Mononuclear cell (primary cell): ENCODE measurements around the gene ENG. TPM values are rescaled to one million over a fixed set of nuclear protein-coding genes. Genes with fewer than 3 reads are reported as not detected.

ENCODE experiments used
- H3K27me3 ChIP-seq: 2 replicates; pipeline ENCODE4 v1.6.0; 2011; ENCODE audit warnings: low read length, control low read depth; ENCODE audit not compliant: insufficient read depth
- H3K4me1 ChIP-seq: 2 replicates; pipeline ENCODE4 v1.5.1; 2011; ENCODE audit warnings: mild to moderate bottlenecking, low read length, control low read depth; ENCODE audit not compliant: insufficient read depth
- H3K4me3 ChIP-seq: 2 replicates; pipeline ENCODE4 v1.5.1; 2011; ENCODE audit warnings: mild to moderate bottlenecking, low read length, moderate library complexity
- H3K9me3 ChIP-seq: 2 replicates; pipeline ENCODE4 v1.5.1; 2011; ENCODE audit warnings: low read depth, mild to moderate bottlenecking, control low read depth, low read length
- total RNA-seq: library from RNA; depleted of rRNA; stranded (reverse); fragments of >200 nt; gene quantifications from one replicate; pipeline ENCODE4 v1.2.3, GENCODE V29; 2012

Gene ENG
- 3.8 TPM for total RNA-seq

DNA sequence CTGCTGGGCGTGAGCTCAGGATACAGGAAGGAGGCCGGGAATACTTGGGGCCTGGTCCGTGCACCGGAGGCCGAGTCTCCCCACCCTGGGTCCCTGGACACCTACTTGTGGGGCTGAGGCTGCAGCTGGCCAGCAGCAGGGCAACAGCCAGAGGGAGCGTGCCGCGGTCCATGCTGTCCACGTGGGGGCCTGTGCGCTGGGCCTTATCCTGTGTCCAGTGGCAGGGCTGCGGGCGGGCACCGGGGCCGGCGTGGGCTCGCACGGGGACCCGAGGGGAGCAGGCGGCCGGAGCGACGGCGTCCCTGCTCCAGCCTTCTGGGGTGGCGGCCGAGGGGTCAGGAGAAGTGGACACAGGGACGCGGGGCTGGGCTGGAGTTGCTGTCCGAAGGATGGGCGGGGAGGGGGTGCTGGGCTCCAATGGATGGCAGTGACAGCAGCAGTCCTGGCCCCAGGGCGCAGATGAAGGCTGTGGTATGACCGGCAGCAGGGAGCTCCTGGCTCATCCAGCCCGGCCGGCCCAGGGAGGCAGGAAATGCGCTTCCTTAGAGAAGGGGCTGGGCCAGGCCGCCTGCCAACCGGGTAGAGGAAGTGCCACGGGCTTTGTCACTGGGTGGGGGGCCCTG is at the start of gene ENG:
Gene ENG, minus strand, starts transcription at position 475 of the 623 bp plus-strand sequence. Its CDS starts 303 bp downstream, at position 172.
- Histone ChIP-seq H3K9me3 (no peaks in the 10 kb centered on the region), H3K4me3 (peak within 1 kb of the TSS; percentile 49), H3K4me1 (peaks cover 43% of the 10 kb centered on the region), H3K27me3 (no peaks in the 10 kb centered on the region)

DNA sequence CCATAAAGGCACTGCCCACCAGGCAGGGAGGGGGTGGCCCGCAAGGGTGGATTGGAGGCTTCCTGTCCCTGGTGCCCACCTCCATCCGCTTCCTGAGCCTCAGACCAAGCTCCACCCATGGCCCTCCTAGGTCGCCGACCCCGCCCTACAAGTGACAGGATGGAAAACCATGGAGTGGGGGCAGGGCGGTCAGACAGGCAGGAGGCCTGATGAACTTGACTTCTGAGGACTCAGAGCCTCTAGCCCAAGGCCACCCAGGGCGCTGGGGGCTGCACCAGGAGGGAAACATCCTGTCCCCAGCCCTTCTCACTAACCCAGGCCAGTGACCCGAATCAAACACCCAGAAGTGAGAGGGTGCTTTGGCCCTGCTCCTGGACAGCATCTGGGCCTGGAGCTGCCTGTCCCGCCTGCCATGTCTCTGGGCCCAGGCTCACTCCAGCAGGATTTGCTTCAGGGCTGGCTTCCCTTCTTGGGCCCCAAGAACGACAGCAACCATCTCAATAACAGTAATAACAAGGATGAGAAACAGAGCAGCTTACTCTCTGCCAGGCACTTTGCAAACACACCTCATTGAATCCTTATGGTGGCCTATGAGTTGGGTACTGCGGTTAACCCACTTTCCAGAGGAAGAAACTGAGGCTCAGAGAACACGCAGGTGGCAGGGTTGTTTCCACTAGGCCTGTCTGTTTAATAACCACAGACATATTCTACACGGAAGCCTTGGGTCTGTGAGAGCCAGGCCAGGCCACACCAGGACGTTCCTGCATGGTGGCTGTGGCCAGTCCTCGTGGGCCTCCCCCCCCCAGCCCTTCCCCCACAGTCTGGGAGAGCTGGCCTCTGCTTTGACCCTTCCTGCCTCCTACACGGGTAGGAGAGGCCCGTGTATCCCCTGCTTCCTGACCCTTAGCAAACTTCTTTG is 49.4 kb upstream of the ENG start:
- H3K4me3 ChIP-seq: peak overlapping the region; percentile 43
- no peaks in the 10 kb centered on the region for H3K9me3 ChIP-seq
- H3K27me3 ChIP-seq: no peaks in the 10 kb centered on the region
- H3K4me1 ChIP-seq: peaks cover 63% of the 10 kb centered on the region

GRCh38 chr9:127899128-127899943 is 44.9 kb upstream of the ENG start, which contains the start of gene ST6GALNAC6:
Gene ST6GALNAC6, minus strand, starts transcription at chr9:127899603. Its CDS starts 1,622 bp downstream, at chr9:127897981.
- H3K27me3 ChIP-seq: no peaks in the 10 kb centered on the region
- peaks cover 48% of the 10 kb centered on the region for H3K4me1 ChIP-seq
- peak within 1 kb of the TSS; percentile 52 for H3K4me3 ChIP-seq
- no peaks in the 10 kb centered on the region for H3K9me3 ChIP-seq

DNA sequence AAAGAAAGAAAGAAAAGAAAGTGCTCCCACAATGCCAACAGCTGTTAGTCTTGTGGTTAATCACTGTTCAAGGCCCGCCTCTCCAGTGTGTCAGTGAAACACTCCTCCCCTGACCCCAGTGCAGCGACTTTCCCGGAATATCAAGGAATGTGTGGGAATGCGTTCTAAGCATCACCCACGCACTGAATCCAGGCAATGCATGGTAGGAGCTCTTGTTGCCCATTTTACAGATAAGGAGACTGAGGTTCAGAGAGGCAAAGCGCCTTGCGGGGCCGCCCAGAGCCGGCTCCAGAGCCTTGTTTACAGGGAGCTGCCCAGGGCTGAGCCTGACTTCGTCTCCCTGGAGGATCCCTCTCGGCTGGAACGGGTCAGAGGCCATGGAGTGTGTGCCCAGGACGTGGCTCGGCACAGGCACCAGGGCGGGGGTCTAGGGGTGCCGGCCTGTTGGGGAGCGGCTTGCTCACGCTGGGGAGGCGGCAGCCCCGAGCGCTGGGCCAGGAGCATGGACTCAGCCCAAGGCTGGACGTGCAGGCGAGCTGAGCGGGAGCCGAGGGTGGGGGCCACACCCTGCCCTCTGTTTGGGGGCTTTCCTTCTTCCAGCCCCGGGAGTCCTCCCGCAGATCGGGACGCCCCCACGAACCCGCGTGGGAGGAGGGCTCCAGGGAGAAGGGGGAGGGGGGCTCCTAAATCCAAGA is 44.1 kb upstream of the ENG start:
- H3K4me1 ChIP-seq: peaks cover 40% of the 10 kb centered on the region
- no peaks in the 10 kb centered on the region for H3K9me3 ChIP-seq
- H3K4me3 ChIP-seq: peak overlapping the region; percentile 52
- H3K27me3 ChIP-seq: no peaks in the 10 kb centered on the region

DNA sequence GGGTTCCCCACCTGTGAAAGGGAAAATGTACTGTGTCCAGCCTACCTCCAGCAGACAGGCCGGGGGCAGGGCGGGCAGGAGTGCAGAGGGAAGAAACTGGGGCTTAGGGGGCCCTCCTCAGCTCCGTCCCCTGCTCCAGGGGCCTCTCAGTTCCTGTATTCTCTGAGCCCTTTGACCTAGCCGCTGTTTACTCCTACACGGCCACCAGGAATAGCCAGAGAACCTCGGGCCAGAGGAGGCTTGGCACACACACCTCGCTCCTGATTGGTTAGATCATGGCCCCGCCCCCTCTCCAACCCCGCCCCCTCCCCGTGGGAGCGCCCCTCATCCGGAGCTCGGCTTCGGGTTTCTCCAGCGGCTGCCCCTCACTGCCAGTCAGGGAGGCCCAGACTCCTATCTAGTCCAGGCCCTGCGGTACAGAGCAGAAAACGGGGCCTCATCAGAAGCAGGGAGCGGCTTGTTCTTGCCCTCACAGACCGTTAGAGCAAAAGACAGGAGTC is 42.8 kb upstream of the ENG start:
- Histone ChIP-seq H3K27me3 (no peaks in the 10 kb centered on the region), H3K9me3 (peaks cover 4% of the 10 kb centered on the region), H3K4me1 (peaks cover 28% of the 10 kb centered on the region), H3K4me3 (no peak overlapping the region)

DNA sequence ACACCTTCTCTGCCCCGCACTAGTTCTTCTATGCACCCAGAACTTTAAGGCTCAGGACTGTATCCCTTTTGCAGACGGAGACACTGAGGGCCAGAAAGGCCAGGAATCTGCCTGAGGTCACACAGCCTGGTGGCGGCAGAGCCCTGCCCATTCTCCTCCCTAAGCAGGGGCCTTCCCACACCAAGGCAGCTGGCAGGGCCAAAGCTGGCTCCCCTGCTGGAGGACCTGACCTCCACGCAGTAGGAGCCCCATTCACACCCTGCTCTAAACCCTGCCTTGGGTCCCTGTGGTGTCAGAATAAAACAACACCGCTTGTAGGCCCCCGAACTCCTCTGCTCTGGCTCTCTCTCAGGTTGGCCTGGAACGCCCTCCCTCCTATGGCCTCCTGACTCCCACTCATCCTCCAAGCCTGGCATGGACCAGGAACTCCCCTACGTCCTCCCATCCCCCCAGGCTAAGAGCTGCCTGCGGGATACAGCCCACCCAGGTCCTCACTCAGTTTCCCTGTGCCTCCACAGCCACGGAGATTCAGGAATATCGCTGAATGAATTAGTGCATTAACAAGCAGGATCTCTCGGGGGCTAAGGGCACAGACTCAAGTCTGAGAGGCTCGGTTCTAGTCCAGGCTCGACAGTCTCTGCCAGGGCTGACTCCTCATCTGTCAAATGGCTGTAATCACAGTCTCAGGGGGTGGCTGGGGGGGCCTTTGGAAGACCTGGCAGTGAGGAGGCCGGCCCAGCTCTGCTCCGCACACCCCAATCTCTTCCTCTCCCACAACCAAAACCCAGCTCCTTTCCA is 42.1 kb upstream of the ENG start:
- Histone ChIP-seq H3K27me3 (no peaks in the 10 kb centered on the region), H3K4me1 (peaks cover 25% of the 10 kb centered on the region), H3K4me3 (no peak overlapping the region), H3K9me3 (peaks cover 4% of the 10 kb centered on the region)

GRCh38 chr9:127895811-127896210 is 41.4 kb upstream of the ENG start:
- H3K27me3 ChIP-seq: no peaks in the 10 kb centered on the region
- H3K4me3 ChIP-seq: no peak overlapping the region
- peaks cover 4% of the 10 kb centered on the region for H3K9me3 ChIP-seq
- H3K4me1 ChIP-seq: peaks cover 25% of the 10 kb centered on the region

DNA sequence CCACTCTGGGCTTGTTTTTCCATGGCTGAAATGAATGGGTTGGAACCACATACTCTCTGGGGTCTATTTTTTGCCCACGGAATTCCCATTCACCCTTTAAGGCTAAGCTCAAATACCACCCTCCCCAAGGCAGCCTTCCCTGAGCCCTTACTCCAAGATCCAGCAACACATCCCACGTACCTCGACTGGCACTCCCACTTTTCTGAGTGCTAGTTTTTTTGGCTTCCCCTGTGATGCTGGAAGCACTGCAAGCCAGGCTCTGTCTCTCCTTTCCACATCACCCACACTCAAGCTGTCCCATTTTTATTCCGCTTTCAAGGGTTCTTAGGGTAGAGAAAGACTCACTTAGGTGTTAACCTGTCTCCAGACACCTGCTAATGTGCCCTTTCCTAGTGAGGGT is 38.9 kb upstream of the ENG start:
- Histone ChIP-seq H3K4me3 (no peak overlapping the region), H3K4me1 (peaks cover 11% of the 10 kb centered on the region), H3K9me3 (peaks cover 4% of the 10 kb centered on the region), H3K27me3 (no peaks in the 10 kb centered on the region)

GRCh38 chr9:127892831-127893230 is 38.4 kb upstream of the ENG start:
- Histone ChIP-seq H3K27me3 (no peaks in the 10 kb centered on the region), H3K4me1 (peaks cover 5% of the 10 kb centered on the region)

GRCh38 chr9:127890053-127890452 is 35.6 kb upstream of the ENG start:
- H3K4me3 ChIP-seq: no peak overlapping the region
- H3K27me3 ChIP-seq: no peaks in the 10 kb centered on the region
- peaks cover 4% of the 10 kb centered on the region for H3K9me3 ChIP-seq
- H3K4me1 ChIP-seq: no peaks in the 10 kb centered on the region

More at GRCh38 chr9:127892831-127893230, 38.4 kb upstream of the ENG start:
- peaks cover 4% of the 10 kb centered on the region for H3K9me3 ChIP-seq
- no peak overlapping the region for H3K4me3 ChIP-seq

DNA sequence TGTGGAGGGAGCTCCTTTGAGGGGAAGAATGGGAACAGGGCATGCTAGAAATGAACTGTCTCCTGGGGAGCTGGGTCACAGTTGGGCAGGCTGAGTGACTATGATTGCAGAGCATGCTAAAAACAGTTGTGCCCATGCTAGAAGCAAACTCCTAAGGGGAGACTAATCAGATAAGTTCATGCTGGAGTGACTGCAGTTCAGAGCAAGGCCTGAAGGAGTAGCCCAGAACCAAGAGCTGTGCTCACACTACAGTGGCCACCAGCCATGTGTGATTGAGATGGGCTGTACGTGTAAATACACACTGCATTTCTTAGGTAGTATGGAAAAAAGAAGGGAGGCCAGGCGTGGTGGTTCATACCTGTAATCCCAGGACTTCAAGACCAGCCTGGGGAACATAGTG is 33.3 kb upstream of the ENG start:
- no peaks in the 10 kb centered on the region for H3K4me1 ChIP-seq

DNA sequence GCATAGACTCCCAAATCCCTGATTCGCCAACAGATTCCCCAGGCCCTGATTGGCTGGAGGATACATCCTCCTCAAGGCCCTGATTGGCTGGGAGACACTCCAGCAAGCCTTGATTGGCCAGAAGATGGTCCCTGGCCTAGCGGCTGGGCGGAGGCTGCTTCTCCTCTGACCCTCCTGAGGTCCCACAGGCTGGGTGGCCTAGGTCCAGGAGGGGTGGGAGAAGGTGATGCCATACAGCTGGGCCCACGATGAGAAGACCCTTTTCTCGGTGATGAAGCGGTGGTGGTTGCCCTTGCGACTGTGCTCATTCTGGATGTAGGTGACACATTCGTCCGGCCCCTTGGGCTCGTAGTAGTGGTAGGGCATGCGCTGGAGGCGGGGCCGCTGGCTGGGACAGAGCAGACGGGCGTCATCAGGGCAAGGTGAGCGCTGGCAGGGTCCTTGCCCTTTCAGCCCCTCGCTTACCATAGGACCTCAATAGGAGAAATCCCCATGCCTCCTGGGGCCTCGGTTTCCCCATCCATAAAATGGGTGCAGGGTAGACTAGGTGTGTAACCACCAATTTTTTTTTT is 32.0 kb upstream of the ENG start:
- H3K27me3 ChIP-seq: no peaks in the 10 kb centered on the region
- no peaks in the 10 kb centered on the region for H3K4me1 ChIP-seq
- H3K9me3 ChIP-seq: no peaks in the 10 kb centered on the region
- H3K4me3 ChIP-seq: no peak overlapping the region

More for the DNA sequence above, 33.3 kb upstream of the ENG start:
- H3K4me3 ChIP-seq: no peak overlapping the region
- no peaks in the 10 kb centered on the region for H3K27me3 ChIP-seq
- H3K9me3 ChIP-seq: no peaks in the 10 kb centered on the region

DNA sequence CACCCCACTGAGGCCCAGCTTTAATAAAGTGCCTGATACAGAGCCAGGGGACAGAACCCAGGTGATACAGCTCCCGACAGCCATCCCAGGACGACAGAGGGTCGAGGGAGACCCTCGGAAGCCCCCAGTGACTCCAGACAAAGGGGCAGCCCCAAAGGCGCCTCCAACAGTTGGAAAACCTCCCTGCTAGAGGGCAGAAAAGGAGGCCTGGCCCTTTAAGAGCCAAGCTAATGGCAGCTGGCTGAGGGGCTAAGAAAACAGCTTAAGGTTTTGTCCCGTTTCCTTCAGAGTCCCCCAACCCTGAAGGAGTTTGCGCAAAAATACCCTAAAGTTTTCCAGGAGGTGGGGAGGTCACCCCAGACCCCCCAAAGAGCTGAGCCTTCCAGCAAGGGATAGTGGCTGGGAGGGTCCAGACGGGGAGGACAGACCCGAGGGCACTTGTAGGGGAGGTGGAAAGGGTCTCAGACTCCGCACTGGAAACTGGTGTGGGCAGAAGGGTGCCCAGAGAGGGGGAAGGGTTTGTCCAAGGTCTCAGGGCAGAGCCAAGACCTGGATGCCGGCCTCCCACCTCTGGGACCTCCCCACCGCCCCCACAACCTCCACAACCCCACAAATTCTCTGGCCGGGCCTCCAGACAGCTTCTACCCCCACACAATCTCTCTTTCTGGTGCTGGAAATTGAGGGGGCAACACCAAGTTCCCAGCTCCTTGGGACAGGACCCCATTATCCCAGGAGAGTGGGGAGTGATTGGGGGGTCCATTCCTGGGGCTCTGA is 31.2 kb upstream of the ENG start:
- Histone ChIP-seq H3K27me3 (no peaks in the 10 kb centered on the region), H3K4me3 (no peak overlapping the region), H3K4me1 (no peaks in the 10 kb centered on the region), H3K9me3 (no peaks in the 10 kb centered on the region)
